Measurements from ENCODE around the gene TMEM200A. TPM values are rescaled to one million over a fixed set of nuclear protein-coding genes. Genes with fewer than 3 reads are reported as not detected.

TMEM200A gene
- total RNA-seq, 1 donor from 2014 or later, result 18.4 TPM

DNA sequence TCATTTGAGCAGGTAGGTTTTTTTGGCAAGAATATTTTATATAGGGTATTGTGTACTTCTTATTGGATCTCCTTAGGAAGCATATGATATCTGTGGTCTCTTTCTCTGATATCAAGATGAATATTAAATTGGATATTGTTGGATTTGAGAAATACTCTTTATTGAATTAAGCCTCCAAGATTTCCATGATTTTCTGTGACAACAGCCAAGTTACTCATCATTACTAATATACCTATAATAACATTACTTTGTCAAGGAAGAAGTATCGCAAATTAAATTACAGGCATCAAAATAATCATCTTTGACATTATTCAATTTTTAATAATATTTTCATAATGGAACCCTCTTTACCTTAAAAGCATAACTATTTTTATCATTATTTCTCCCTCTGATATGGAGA is 86.5 kb downstream of the TMEM200A start:
- no peaks in the 10 kb centered on the region for H3K4me1 Mint-ChIP-seq (ENCODE audit: unreplicated experiment)
- no peaks in the 10 kb centered on the region for H3K36me3 Mint-ChIP-seq
- no peak overlapping the region for H3K4me3 Mint-ChIP-seq
- H3K27me3 Mint-ChIP-seq, result no peaks in the 10 kb centered on the region
- no peak overlapping the region for H3K27ac Mint-ChIP-seq
- DNase-seq (ENCODE audit: extremely low spot score, unreplicated experiment), result no peak
- TF ChIP-seq, protein P1, sequence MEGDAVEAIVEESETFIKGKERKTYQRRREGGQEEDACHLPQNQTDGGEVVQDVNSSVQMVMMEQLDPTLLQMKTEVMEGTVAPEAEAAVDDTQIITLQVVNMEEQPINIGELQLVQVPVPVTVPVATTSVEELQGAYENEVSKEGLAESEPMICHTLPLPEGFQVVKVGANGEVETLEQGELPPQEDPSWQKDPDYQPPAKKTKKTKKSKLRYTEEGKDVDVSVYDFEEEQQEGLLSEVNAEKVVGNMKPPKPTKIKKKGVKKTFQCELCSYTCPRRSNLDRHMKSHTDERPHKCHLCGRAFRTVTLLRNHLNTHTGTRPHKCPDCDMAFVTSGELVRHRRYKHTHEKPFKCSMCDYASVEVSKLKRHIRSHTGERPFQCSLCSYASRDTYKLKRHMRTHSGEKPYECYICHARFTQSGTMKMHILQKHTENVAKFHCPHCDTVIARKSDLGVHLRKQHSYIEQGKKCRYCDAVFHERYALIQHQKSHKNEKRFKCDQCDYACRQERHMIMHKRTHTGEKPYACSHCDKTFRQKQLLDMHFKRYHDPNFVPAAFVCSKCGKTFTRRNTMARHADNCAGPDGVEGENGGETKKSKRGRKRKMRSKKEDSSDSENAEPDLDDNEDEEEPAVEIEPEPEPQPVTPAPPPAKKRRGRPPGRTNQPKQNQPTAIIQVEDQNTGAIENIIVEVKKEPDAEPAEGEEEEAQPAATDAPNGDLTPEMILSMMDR (conservative IDR thresholded peaks at IDR 0.05), result no peak
- H3K9me3 Mint-ChIP-seq, result no peaks in the 10 kb centered on the region

DNA sequence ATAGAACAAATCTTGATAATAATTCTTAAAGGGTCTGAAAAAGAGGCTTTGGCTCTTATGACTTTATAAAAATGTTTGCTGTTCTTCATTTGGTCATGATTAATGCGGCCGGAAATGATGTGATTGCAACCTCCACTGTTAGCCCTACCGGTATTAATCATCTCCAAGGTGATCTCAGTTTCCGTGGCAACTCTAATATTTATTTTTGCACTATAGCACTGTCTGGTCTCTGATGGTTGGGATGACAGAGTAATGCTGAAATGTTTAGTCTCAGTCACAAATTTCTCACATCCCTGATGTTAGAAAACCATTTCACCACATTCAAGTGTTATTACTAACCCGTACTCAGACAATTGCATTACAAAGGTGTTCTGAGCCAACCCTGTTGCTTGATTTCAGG is 87.4 kb downstream of the TMEM200A start:
- no peaks in the 10 kb centered on the region for H3K9me3 Mint-ChIP-seq
- no peaks in the 10 kb centered on the region for H3K4me1 Mint-ChIP-seq (ENCODE audit: unreplicated experiment)
- H3K27ac Mint-ChIP-seq, result no peak overlapping the region
- H3K4me3 Mint-ChIP-seq, result no peak overlapping the region
- no peaks in the 10 kb centered on the region for H3K27me3 Mint-ChIP-seq
- TF ChIP-seq, protein P1 (conservative IDR thresholded peaks at IDR 0.05), result no peak
- H3K36me3 Mint-ChIP-seq, result no peaks in the 10 kb centered on the region
- no peak for DNase-seq (ENCODE audit: extremely low spot score, unreplicated experiment)

DNA sequence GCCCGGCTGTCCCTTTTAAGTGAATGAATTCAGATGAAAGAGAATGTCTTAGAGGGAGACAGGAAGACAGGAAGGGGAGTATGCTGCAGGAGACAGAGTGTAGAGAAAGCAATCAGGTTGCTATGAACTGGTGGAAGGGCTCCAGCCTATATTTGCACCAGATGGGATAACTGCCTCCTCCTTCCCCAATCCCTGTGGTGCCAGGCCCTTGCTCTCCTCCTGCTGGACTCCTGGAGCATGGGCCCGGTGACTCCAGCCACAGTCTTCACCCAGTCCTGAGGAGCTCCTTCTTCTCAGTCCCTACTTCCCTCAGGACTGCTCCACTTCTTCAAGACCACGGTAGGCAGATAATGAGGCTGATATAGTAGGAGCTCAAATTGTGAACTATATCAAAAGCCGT is 91.8 kb downstream of the TMEM200A start:
- Mint-ChIP-seq H3K36me3 (no peaks in the 10 kb centered on the region), H3K4me3 (no peak overlapping the region), H3K27me3 (peaks cover 11% of the 10 kb centered on the region), H3K9me3 (no peaks in the 10 kb centered on the region), H3K4me1 (ENCODE audit: unreplicated experiment) (no peaks in the 10 kb centered on the region), H3K27ac (no peak overlapping the region)
- DNase-seq (ENCODE audit: extremely low spot score, unreplicated experiment), result no peak
- TF ChIP-seq, protein P1 (conservative IDR thresholded peaks at IDR 0.05), result no peak

DNA sequence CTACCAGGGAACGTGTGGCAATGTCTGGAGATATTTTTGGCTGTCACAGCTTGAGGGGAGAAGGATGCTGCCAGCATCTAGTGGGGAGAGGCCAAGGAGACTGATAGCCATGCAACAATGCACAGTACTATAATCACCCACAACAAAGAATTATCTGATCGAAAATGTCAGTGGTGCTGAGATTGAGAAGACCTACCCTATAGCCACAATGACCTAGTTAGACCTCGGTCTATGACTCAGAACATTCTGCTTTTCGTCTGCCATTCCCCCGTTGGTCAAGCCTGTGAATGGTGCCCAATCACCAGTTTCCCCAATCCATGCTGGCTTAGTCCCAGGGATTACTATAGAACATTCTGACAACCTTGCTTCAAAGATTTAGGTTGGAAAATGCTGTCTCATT is 93.5 kb downstream of the TMEM200A start:
- Mint-ChIP-seq H3K36me3 (no peaks in the 10 kb centered on the region), H3K27ac (no peak overlapping the region), H3K4me1 (ENCODE audit: unreplicated experiment) (no peaks in the 10 kb centered on the region), H3K27me3 (peaks cover 11% of the 10 kb centered on the region), H3K9me3 (no peaks in the 10 kb centered on the region), H3K4me3 (no peak overlapping the region)
- TF ChIP-seq, protein P1 (conservative IDR thresholded peaks at IDR 0.05), result no peak
- DNase-seq (ENCODE audit: extremely low spot score, unreplicated experiment), result no peak

DNA sequence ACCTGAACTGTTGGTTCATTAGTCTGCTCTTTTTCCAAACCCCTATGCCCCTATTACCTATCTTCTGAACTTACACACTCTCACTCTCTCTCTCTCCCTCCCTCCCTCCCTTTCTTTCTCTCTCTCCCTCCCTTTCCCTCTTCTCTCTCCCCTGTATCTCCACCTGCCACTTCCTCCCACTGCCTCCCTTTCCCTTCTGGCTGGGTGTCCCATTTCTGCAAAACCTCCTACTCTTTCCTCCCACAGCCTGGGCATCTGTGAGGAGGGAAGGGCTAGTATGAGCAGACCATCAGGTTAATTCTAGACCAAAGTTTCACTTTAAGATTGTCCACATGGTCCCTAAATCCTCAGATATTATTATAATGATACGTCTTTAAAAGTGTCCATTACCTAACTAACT is 95.1 kb downstream of the TMEM200A start:
- H3K4me3 Mint-ChIP-seq, result no peak overlapping the region
- peaks cover 11% of the 10 kb centered on the region for H3K27me3 Mint-ChIP-seq
- no peak overlapping the region for H3K27ac Mint-ChIP-seq
- H3K9me3 Mint-ChIP-seq, result no peaks in the 10 kb centered on the region
- TF ChIP-seq, protein P1 (conservative IDR thresholded peaks at IDR 0.05), result no peak
- DNase-seq (ENCODE audit: extremely low spot score, unreplicated experiment), result no peak
- H3K4me1 Mint-ChIP-seq (ENCODE audit: unreplicated experiment), result peaks cover 1% of the 10 kb centered on the region
- no peaks in the 10 kb centered on the region for H3K36me3 Mint-ChIP-seq
